Measurements from ENCODE around the gene SPHKAP.

SPHKAP gene

GRCh38 chr2:228066126-228066798 is 115.2 kb downstream of the SPHKAP start:
- Mint-ChIP-seq H3K4me1 (no peaks in the 10 kb centered on the region), H3K27me3 (no peaks in the 10 kb centered on the region)

GRCh38 chr2:228065686-228066085 is 115.8 kb downstream of the SPHKAP start:
- H3K4me3 Mint-ChIP-seq: no peak overlapping the region
- H3K27ac Mint-ChIP-seq: no peak overlapping the region
- ATAC-seq: no peak
- H3K4me1 Mint-ChIP-seq: no peaks in the 10 kb centered on the region
- no peaks in the 10 kb centered on the region for H3K27me3 Mint-ChIP-seq
- no peaks in the 10 kb centered on the region for H3K9me3 Mint-ChIP-seq
- DNase-seq: no peak

More at GRCh38 chr2:228066126-228066798, 115.2 kb downstream of the SPHKAP start:
- DNase-seq: no peak
- no peak for ATAC-seq
- no peak overlapping the region for H3K4me3 Mint-ChIP-seq
- no peak overlapping the region for H3K27ac Mint-ChIP-seq
- no peaks in the 10 kb centered on the region for H3K9me3 Mint-ChIP-seq

GRCh38 chr2:228064796-228065315 is 116.6 kb downstream of the SPHKAP start:
- DNase-seq (no peak), ATAC-seq (no peak)
- Mint-ChIP-seq H3K9me3 (no peaks in the 10 kb centered on the region), H3K27ac (no peak overlapping the region), H3K4me3 (no peak overlapping the region), H3K4me1 (no peaks in the 10 kb centered on the region), H3K27me3 (no peaks in the 10 kb centered on the region)

GRCh38 chr2:228064024-228064423 is 117.5 kb downstream of the SPHKAP start:
- no peak overlapping the region for H3K27ac Mint-ChIP-seq
- H3K27me3 Mint-ChIP-seq: no peaks in the 10 kb centered on the region
- no peaks in the 10 kb centered on the region for H3K9me3 Mint-ChIP-seq
- no peak for DNase-seq
- H3K4me1 Mint-ChIP-seq: no peaks in the 10 kb centered on the region
- no peak overlapping the region for H3K4me3 Mint-ChIP-seq
- no peak for ATAC-seq

- H3K27ac Mint-ChIP-seq: no peak overlapping the region
- H3K4me3 Mint-ChIP-seq: no peak overlapping the region
- ATAC-seq (no peak), DNase-seq (no peak)
- H3K9me3 Mint-ChIP-seq: no peaks in the 10 kb centered on the region
- H3K27me3 Mint-ChIP-seq: no peaks in the 10 kb centered on the region
- H3K4me1 Mint-ChIP-seq: no peaks in the 10 kb centered on the region
Observed at GRCh38 chr2:228063558-228063957, 117.9 kb downstream of the SPHKAP start.

GRCh38 chr2:228059735-228060134 is 121.8 kb downstream of the SPHKAP start:
- Mint-ChIP-seq H3K27ac (no peak overlapping the region), H3K4me3 (no peak overlapping the region), H3K9me3 (no peaks in the 10 kb centered on the region), H3K4me1 (no peaks in the 10 kb centered on the region), H3K27me3 (no peaks in the 10 kb centered on the region)
- DNase-seq: no peak
- ATAC-seq: no peak

- DNase-seq (no peak), ATAC-seq (no peak)
- H3K4me3 Mint-ChIP-seq: no peak overlapping the region
- no peaks in the 10 kb centered on the region for H3K27me3 Mint-ChIP-seq
- H3K27ac Mint-ChIP-seq: no peak overlapping the region
- no peaks in the 10 kb centered on the region for H3K4me1 Mint-ChIP-seq
- no peaks in the 10 kb centered on the region for H3K9me3 Mint-ChIP-seq
Observed at GRCh38 chr2:228056293-228057097, 125.0 kb downstream of the SPHKAP start.

- H3K27me3 Mint-ChIP-seq: no peaks in the 10 kb centered on the region
- DNase-seq (no peak), ATAC-seq (peak; percentile 26)
- H3K4me3 Mint-ChIP-seq: no peak overlapping the region
- no peaks in the 10 kb centered on the region for H3K9me3 Mint-ChIP-seq
- no peaks in the 10 kb centered on the region for H3K4me1 Mint-ChIP-seq
- no peak overlapping the region for H3K27ac Mint-ChIP-seq
Observed at GRCh38 chr2:228048838-228049490, 132.5 kb downstream of the SPHKAP start.

GRCh38 chr2:228040995-228041394 is 140.5 kb downstream of the SPHKAP start:
- Mint-ChIP-seq H3K4me3 (no peak overlapping the region), H3K27ac (no peak overlapping the region), H3K9me3 (peaks cover 4 to 5% of the 10 kb centered on the region in 2 donors), H3K27me3 (no peaks in the 10 kb centered on the region), H3K4me1 (no peaks in the 10 kb centered on the region)
- no peak for DNase-seq
- ATAC-seq: no peak

- Mint-ChIP-seq H3K27me3 (no peaks in the 10 kb centered on the region), H3K27ac (no peak overlapping the region), H3K4me1 (no peaks in the 10 kb centered on the region), H3K4me3 (no peak overlapping the region), H3K9me3 (peaks cover 4 to 5% of the 10 kb centered on the region in 2 donors)
- ATAC-seq (no peak), DNase-seq (no peak)
Observed at GRCh38 chr2:228039752-228040534, 141.5 kb downstream of the SPHKAP start.

GRCh38 chr2:228038967-228039366 is 142.5 kb downstream of the SPHKAP start:
- ATAC-seq (no peak), DNase-seq (no peak)
- H3K4me3 Mint-ChIP-seq: no peak overlapping the region
- H3K9me3 Mint-ChIP-seq: peaks cover 4 to 7% of the 10 kb centered on the region in 2 donors
- H3K27me3 Mint-ChIP-seq: no peaks in the 10 kb centered on the region
- no peak overlapping the region for H3K27ac Mint-ChIP-seq
- H3K4me1 Mint-ChIP-seq: no peaks in the 10 kb centered on the region

GRCh38 chr2:228037915-228038314 is 143.6 kb downstream of the SPHKAP start:
- no peaks in the 10 kb centered on the region for H3K4me1 Mint-ChIP-seq
- H3K9me3 Mint-ChIP-seq: peaks cover 10 to 15% of the 10 kb centered on the region in 2 donors
- H3K27me3 Mint-ChIP-seq: no peaks in the 10 kb centered on the region
- ATAC-seq: no peak
- DNase-seq: no peak
- no peak overlapping the region for H3K4me3 Mint-ChIP-seq
- no peak overlapping the region for H3K27ac Mint-ChIP-seq

- Mint-ChIP-seq H3K27me3 (no peaks in the 10 kb centered on the region), H3K4me3 (no peak overlapping the region), H3K4me1 (no peaks in the 10 kb centered on the region), H3K27ac (no peak overlapping the region), H3K9me3 (peaks cover 0 to 6% of the 10 kb centered on the region in 2 donors)
- no peak for DNase-seq
- no peak for ATAC-seq
Observed at GRCh38 chr2:228023619-228024018, 157.9 kb downstream of the SPHKAP start.

- DNase-seq (no peak), ATAC-seq (no peak)
- H3K27me3 Mint-ChIP-seq: no peaks in the 10 kb centered on the region
- no peaks in the 10 kb centered on the region for H3K4me1 Mint-ChIP-seq
- no peak overlapping the region for H3K4me3 Mint-ChIP-seq
- no peak overlapping the region for H3K27ac Mint-ChIP-seq
- H3K9me3 Mint-ChIP-seq: peaks cover 0 to 6% of the 10 kb centered on the region in 2 donors
Observed at GRCh38 chr2:228018311-228018710, 163.2 kb downstream of the SPHKAP start.

- ATAC-seq (no peak), DNase-seq (no peak)
- Mint-ChIP-seq H3K4me3 (no peak overlapping the region), H3K27me3 (no peaks in the 10 kb centered on the region), H3K9me3 (peaks cover 0 to 6% of the 10 kb centered on the region in 2 donors), H3K4me1 (no peaks in the 10 kb centered on the region), H3K27ac (peak overlapping the region in 1 of 2 donors; percentile 33)
Observed at GRCh38 chr2:228017784-228018183, 163.7 kb downstream of the SPHKAP start.
